GM21423 (cell line): Measurements from ENCODE around the gene KLRD1.
"Not testable (repeated sequence)": the region's sequence is repeated elsewhere in the genome, so short reads cannot be mapped to it uniquely, and the experiment has no call there.

Source experiments
- ATAC-seq: cut with Tn5 transposase; IDR thresholded peaks from one replicate; pipeline ENCODE4 v1.9.1; 2021; ENCODE audit warnings: mild to moderate bottlenecking, moderate library complexity; ENCODE audit not compliant: unreplicated experiment

Gene KLRD1

GRCh38 chr12:10368206-10369171 is 60.8 kb downstream of the KLRD1 start:
- no peak for ATAC-seq

- ATAC-seq: no peak
Measured at GRCh38 chr12:10369557-10370415, 62.1 kb downstream of the KLRD1 start.

- ATAC-seq: not testable (repeated sequence)
Measured at GRCh38 chr12:10371893-10372535, 64.3 kb downstream of the KLRD1 start.

GRCh38 chr12:10372559-10372958 is 64.9 kb downstream of the KLRD1 start:
- ATAC-seq: no peak

GRCh38 chr12:10374624-10375018 is 67.0 kb downstream of the KLRD1 start:
- no peak for ATAC-seq

GRCh38 chr12:10378737-10379136 is 71.1 kb downstream of the KLRD1 start:
- ATAC-seq: not testable (repeated sequence)
